ENCODE data around the gene NOM1. TPM values are rescaled to one million over a fixed set of nuclear protein-coding genes. Genes with fewer than 3 reads are reported as not detected.
A peak's percentile ranks its signal among the peaks of the same experiment; 100 is the strongest.

Gene NOM1
- total RNA-seq, 1 experiment from 2014 or later, result 31.7 TPM

- H4K8ac ChIP-seq (replicated peaks; ENCODE audit: insufficient read length, low read depth, low read length), result no peak overlapping the region
- H3K4ac ChIP-seq (ENCODE audit: low read depth, low read length), result no peak overlapping the region
- H2AFZ ChIP-seq (ENCODE audit: low read length), result no peak overlapping the region
- H2AK5ac ChIP-seq (ENCODE audit: insufficient read length, low read length), result no peak overlapping the region
- H2BK12ac ChIP-seq (ENCODE audit: insufficient read length, low read depth, low read length), result no peak overlapping the region
- H3K27me3 ChIP-seq (ENCODE audit: insufficient read depth, low read length), result peaks cover 90% of the 10 kb centered on the region
- Mint-ChIP-seq H3K36me3 (ENCODE audit: insufficient read depth in 1 of 3, low read depth in 3 of 3) (no peaks in the 10 kb centered on the region; a peak in 1 of 7 replicates), H3K9me3 (peaks cover 0 to 9% of the 10 kb centered on the region in 2 experiments; a peak in 2 of 5 replicates), H3K4me1 (peaks cover 12 to 29% of the 10 kb centered on the region in 2 experiments), H3K4me3 (peak overlapping the region in 1 of 2 experiments; percentile 13; a peak in 1 of 5 replicates), H3K27ac (no peak overlapping the region), H3K27me3 (ENCODE audit: low read depth) (peaks cover 96% of the 10 kb centered on the region)
- no peaks in the 10 kb centered on the region for H4K20me1 ChIP-seq (ENCODE audit: control insufficient read depth, insufficient read depth, insufficient read length)
- H3K18ac ChIP-seq (ENCODE audit: insufficient read length, low read depth, low read length), result no peak overlapping the region
- DNase-seq, result peak; percentile 44
- no peak overlapping the region for H4K5ac ChIP-seq (ENCODE audit: insufficient read length, low read depth, low read length)
- H3K27ac ChIP-seq (ENCODE audit: insufficient read length, low read depth, low read length), result no peak overlapping the region
- H3K14ac ChIP-seq (ENCODE audit: insufficient read depth, low read length), result no peak overlapping the region
- no peaks in the 10 kb centered on the region for H3K23me2 ChIP-seq (ENCODE audit: insufficient read length, low read depth, low read length, poor library complexity, severe bottlenecking)
- WGBS (ENCODE audit: extremely low coverage, insufficient read length, low lambda C conversion rate), result no CpG with 5 or more reads among the region's 32 CpGs
- no peak overlapping the region for H2BK15ac ChIP-seq (ENCODE audit: low read depth, low read length)
- no peak overlapping the region for H2BK20ac ChIP-seq (ENCODE audit: low read depth, low read length, poor library complexity, severe bottlenecking)
- TF ChIP-seq CTCF (conservative IDR thresholded peaks at IDR 0.05), result no peak
- H3K23ac ChIP-seq (ENCODE audit: insufficient read length, low read depth, low read length), result no peak overlapping the region
- no peaks in the 10 kb centered on the region for H3K79me2 ChIP-seq (ENCODE audit: insufficient read depth, low read length)
- H3K9ac ChIP-seq (ENCODE audit: extremely low read depth, insufficient read length, low read length), result no peak overlapping the region
- no peak overlapping the region for H2BK5ac ChIP-seq (ENCODE audit: insufficient read length, low read length)
- H3K56ac ChIP-seq (ENCODE audit: insufficient read length, low read depth, low read length), result no peak overlapping the region
- no peaks in the 10 kb centered on the region for H3K9me3 ChIP-seq (ENCODE audit: control insufficient read depth, low read depth, low read length)
- H2BK120ac ChIP-seq (ENCODE audit: low read depth, low read length, poor library complexity, severe bottlenecking), result no peak overlapping the region
- no peak overlapping the region for H3K4me2 ChIP-seq (ENCODE audit: insufficient read depth, insufficient read length, low read length)
- no peak overlapping the region for H3T11ph ChIP-seq (ENCODE audit: low read length)
- H3K79me1 ChIP-seq (ENCODE audit: insufficient read depth, low read depth, low read length, poor library complexity, severe bottlenecking), result no peaks in the 10 kb centered on the region
- H4K91ac ChIP-seq (ENCODE audit: insufficient read length, low read depth, low read length), result no peak overlapping the region
- H3K4me1 ChIP-seq (ENCODE audit: insufficient read depth, low read length), result 0 out of 2 replicates have a peak, but pooled peaks cover 4% of the 10 kb centered on the region
Measured at GRCh38 chr7:157001920-157002818, 52.7 kb downstream of the NOM1 start.

Data from H9 (cell line).